IPS DF 19.7 (cell line): ENCODE measurements around the gene ATP2B2.
"Not testable (repeated sequence)": the region's sequence is repeated elsewhere in the genome, so short reads cannot be mapped to it uniquely, and the experiment has no call there.

ENCODE experiments used
- DNase-seq: peaks from one replicate; pipeline ENCODE4 v3.0.0-alpha.2; 2013; ENCODE audit warnings: low read depth, low spot score

The ATP2B2 gene

GRCh38 chr3:10505050-10505790, at the start of gene ATP2B2:
TSS of gene ATP2B2 (minus strand) at chr3:10505586. CDS start at chr3:10449543, 56,043 bp downstream.
- DNase-seq, result no peak

- no peak for DNase-seq
Observed at GRCh38 chr3:10554746-10555145, 49.4 kb upstream of the ATP2B2 start.

GRCh38 chr3:10554236-10554611, 48.8 kb upstream of the ATP2B2 start:
- no peak for DNase-seq

GRCh38 chr3:10553591-10554235, 48.3 kb upstream of the ATP2B2 start:
- DNase-seq, result peak; percentile 23

GRCh38 chr3:10552631-10552943, 47.2 kb upstream of the ATP2B2 start:
- DNase-seq, result no peak

GRCh38 chr3:10551821-10552630, 46.6 kb upstream of the ATP2B2 start:
- no peak for DNase-seq

GRCh38 chr3:10551139-10551538, 45.8 kb upstream of the ATP2B2 start:
- no peak for DNase-seq

GRCh38 chr3:10550705-10551104, 45.3 kb upstream of the ATP2B2 start:
- no peak for DNase-seq

GRCh38 chr3:10549617-10550230, 44.3 kb upstream of the ATP2B2 start:
- DNase-seq, result no peak

GRCh38 chr3:10548992-10549391, 43.6 kb upstream of the ATP2B2 start:
- DNase-seq, result no peak

- no peak for DNase-seq
Observed at GRCh38 chr3:10547841-10548783, 42.7 kb upstream of the ATP2B2 start.

- DNase-seq, result no peak
Observed at GRCh38 chr3:10547413-10547812, 42.0 kb upstream of the ATP2B2 start.

GRCh38 chr3:10546820-10547263, 41.5 kb upstream of the ATP2B2 start:
- DNase-seq, result no peak

GRCh38 chr3:10546181-10546624, 40.8 kb upstream of the ATP2B2 start:
- no peak for DNase-seq

- no peak for DNase-seq
Observed at GRCh38 chr3:10542518-10542917, 37.1 kb upstream of the ATP2B2 start.

- not testable (repeated sequence) for DNase-seq
Observed at GRCh38 chr3:10540347-10540746, 35.0 kb upstream of the ATP2B2 start.

GRCh38 chr3:10534066-10534465, 28.7 kb upstream of the ATP2B2 start:
- no peak for DNase-seq

GRCh38 chr3:10533737-10534023, 28.3 kb upstream of the ATP2B2 start:
- no peak for DNase-seq

GRCh38 chr3:10532939-10533736, 27.8 kb upstream of the ATP2B2 start:
- DNase-seq, result no peak

GRCh38 chr3:10531031-10531430, 25.6 kb upstream of the ATP2B2 start:
- no peak for DNase-seq
